Ovary (tissue), 9 donors: Measurements from ENCODE around the gene KCNK5. TPM values are rescaled to one million over a fixed set of nuclear protein-coding genes. Genes with fewer than 3 reads are reported as not detected.

Source experiments
- DNase-seq, 5 donors: peaks; one replicate each; pipeline ENCODE4 v3.0.0-alpha.2; 2019 to 2020
- H3K27ac ChIP-seq, 2 donors: fragments of 200-600 bp; one replicate each; pipeline versions ENCODE4 v1.5.1 to v1.8.0; 2019 to 2022
- H3K27me3 ChIP-seq: fragments of 200-600 bp; one replicate; pipeline ENCODE4 v1.8.0; 2022
- H3K36me3 ChIP-seq: fragments of 200-600 bp; sonication (generic); one replicate; pipeline ENCODE4 v1.5.1; 2019
- H3K4me1 ChIP-seq: one replicate; pipeline ENCODE4 v1.8.1; 2013; ENCODE audit warnings: mild to moderate bottlenecking, moderate library complexity; ENCODE audit not compliant: insufficient read depth
- H3K4me3 ChIP-seq: fragments of 200-600 bp; sonication (generic); one replicate; pipeline ENCODE4 v1.5.1; 2017
- H3K9me3 ChIP-seq, 2 donors: fragments of 200-600 bp in 1 of 2; sonication (generic) in 1 of 2; one replicate each; pipeline versions ENCODE4 v1.5.1 to v1.8.1; 2013 to 2019; ENCODE audit warnings: mild to moderate bottlenecking in 1 of 2, moderate library complexity in 1 of 2
- CTCF ChIP-seq, 3 donors: fragments of 450-650 bp in 2 of 3; fragments of 200-600 bp in 1 of 3; IDR thresholded peaks; one replicate each; pipeline versions ENCODE4 v1.5.1 to v1.8.0; 2016 to 2022; ENCODE audit warnings: antibody characterized with exemption in 3 of 3, mild to moderate bottlenecking in 1 of 3
- EP300 ChIP-seq: sonication (generic); formaldehyde crosslinking; IDR thresholded peaks from one replicate; pipeline ENCODE4 v1.6.1; 2017; ENCODE audit warnings: antibody characterized with exemption
- POLR2A ChIP-seq: fragments of 450-650 bp; IDR thresholded peaks from one replicate; pipeline ENCODE4 v1.6.1; 2017; ENCODE audit warnings: antibody characterized with exemption, mild to moderate bottlenecking, moderate library complexity
- WGBS, 3 donors: extraction: QIAGEN DNeasy Blood & Tissue Kit in 1 of 3; methylation state at CpG; one replicate each; pipeline versions ENCODE4 v1.1.5 to v1.1.7; 2013 to 2017; 5-methylcytosine and 5-hydroxymethylcytosine counted together
- intact Hi-C, 4 donors: fragments of 100-400 bp; cut with DNase I; formaldehyde crosslinking; loops; one replicate each; pipeline versions ENCODE4 v1.11.0 to v1.15.1; 2022 to 2023
- polyA plus RNA-seq, 2 donors: library from polyadenylated mRNA; stranded (reverse); fragments of 200-250 nt in 1 of 2; fragments of 350-450 nt in 1 of 2; fragmentation: Illumina TruSeq in 1 of 2; extraction: RNeasy Lipid Tissue Mini Kit (QIAGEN cat#74804) in 1 of 2; gene quantifications; one replicate each; pipeline ENCODE4 v1.2.3, GENCODE V29; 2013 to 2014
- total RNA-seq, 7 donors: library from RNA; depleted of rRNA in 2 of 7; stranded (reverse); fragments of >200 nt in 2 of 7; fragmentation: NEBNext Ultra II Directional in 3 of 7; extraction: Animal tissue kit (Norgen Biotek cat#: 25700) in 3 of 7; gene quantifications; one replicate each; pipeline versions ENCODE4 v1.1.0 to v1.2.4, GENCODE V29; 2016 to 2023
- donor health status: DM: no; HTN: no; CAD: no; lungs with moderate emphysema.
- donor health status: DM: no; HTN: no; CAD: no.
- donor health status: Bipolar disorder and iron deficiency.
- donor health status: DM: yes; HTN: yes; CAD: no.
- donor health status: DM: no; HTN: no; CAD: no.
- donor health status: DM: yes; HTN: yes; CAD: no.

Gene KCNK5
- total and polyA plus RNA-seq, 9 donors, result 1.9 to 15.2 (median 7.9) TPM

- no peaks in the 10 kb centered on the region for H3K9me3 ChIP-seq
- no peak for DNase-seq
- H3K4me3 ChIP-seq, result no peak overlapping the region
- 47 to 55% (median 50%) methylated on average over 6 of the region's 6 CpGs for WGBS, 3 donors
- no peaks in the 10 kb centered on the region for H3K4me1 ChIP-seq
- TF ChIP-seq EP300 (no peak), CTCF (IDR thresholded peaks at IDR 0.05) (no peak), POLR2A (no peak)
- H3K27me3 ChIP-seq, result no peaks in the 10 kb centered on the region
- no peak overlapping the region for H3K27ac ChIP-seq
- H3K36me3 ChIP-seq, result peaks cover 2% of the 10 kb centered on the region
- intact Hi-C loops, result no loop called here
Measured at GRCh38 chr6:39192736-39193135, 36.5 kb downstream of the KCNK5 start.

- intact Hi-C loops, result no loop called here
Measured at GRCh38 chr6:39191236-39191930, 37.9 kb downstream of the KCNK5 start.

GRCh38 chr6:39190545-39191235 is 38.6 kb downstream of the KCNK5 start:
- H3K4me3 ChIP-seq, result no peak overlapping the region
- no peak for TF ChIP-seq EP300
- intact Hi-C loops, result no loop called here
- no peak for DNase-seq
- peaks cover 2% of the 10 kb centered on the region for H3K36me3 ChIP-seq
- no peak overlapping the region for H3K27ac ChIP-seq
- H3K4me1 ChIP-seq, result no peaks in the 10 kb centered on the region
- WGBS, 3 donors, result 85 to 91% (median 91%) methylated on average over 21 of the region's 21 CpGs
- no peaks in the 10 kb centered on the region for H3K27me3 ChIP-seq
- H3K9me3 ChIP-seq, result no peaks in the 10 kb centered on the region

More at GRCh38 chr6:39191236-39191930, 37.9 kb downstream of the KCNK5 start:
- no peaks in the 10 kb centered on the region for H3K9me3 ChIP-seq
- no peak overlapping the region for H3K4me3 ChIP-seq
- H3K27ac ChIP-seq, result no peak overlapping the region
- peaks cover 2% of the 10 kb centered on the region for H3K36me3 ChIP-seq
- no peaks in the 10 kb centered on the region for H3K27me3 ChIP-seq
- TF ChIP-seq EP300, result no peak
- TF ChIP-seq POLR2A, result no peak
- no peak for TF ChIP-seq CTCF (IDR thresholded peaks at IDR 0.05)
- H3K4me1 ChIP-seq, result no peaks in the 10 kb centered on the region
- DNase-seq, result no peak
- 88 to 94% (median 88%) methylated on average over 23 of the region's 23 CpGs for WGBS, 3 donors

GRCh38 chr6:39189915-39190544 is 39.2 kb downstream of the KCNK5 start:
- intact Hi-C loops, result no loop called here
- DNase-seq, result peak in 4 of 5 donors; percentile 34 to 49 (median 44)
- Histone ChIP-seq H3K27ac (no peak overlapping the region), H3K4me3 (no peak overlapping the region), H3K36me3 (peaks cover 2% of the 10 kb centered on the region), H3K4me1 (no peaks in the 10 kb centered on the region), H3K27me3 (no peaks in the 10 kb centered on the region), H3K9me3 (no peaks in the 10 kb centered on the region)
- 76 to 79% (median 78%) methylated on average over 13 to 15 of the region's 15 CpGs for WGBS, 3 donors
- TF ChIP-seq EP300, result no peak
- TF ChIP-seq CTCF (IDR thresholded peaks at IDR 0.05), result peak in 1 of 3 donors; percentile 39
- no peak for TF ChIP-seq POLR2A
